ENCODE results near the gene KLHL5.

The KLHL5 gene

GRCh38 chr4:39104255-39104654, 42.2 kb downstream of the KLHL5 start:
- Histone ChIP-seq H3K4me2 (ENCODE audit: low read depth, low read length, poor library complexity, severe bottlenecking) (no peak overlapping the region), H4K20me1 (ENCODE audit: low read depth, low read length) (no peaks in the 10 kb centered on the region), H3K9me2 (replicated peaks; ENCODE audit: insufficient read depth, low read length) (no peaks in the 10 kb centered on the region), H3K36me3 (ENCODE audit: low read length) (0 out of 2 replicates have a peak, but pooled peaks cover 6% of the 10 kb centered on the region), H3K4me3 (ENCODE audit: insufficient read depth, low read length, poor library complexity, severe bottlenecking) (no peak overlapping the region), H2AFZ (ENCODE audit: low read depth, low read length, severe bottlenecking) (no peak overlapping the region), H3K9me3 (ENCODE audit: insufficient read depth, low read length) (no peaks in the 10 kb centered on the region), H3F3A (ENCODE audit: insufficient read depth) (no peaks in the 10 kb centered on the region; the same call in 1 of the 2 replicates), H3K9ac (ENCODE audit: low read length) (no peak overlapping the region), H3K27ac (ENCODE audit: low read depth, low read length) (no peak overlapping the region), H3K79me2 (ENCODE audit: insufficient read depth, low read length) (no peaks in the 10 kb centered on the region), H3K27me3 (ENCODE audit: low read length) (no peaks in the 10 kb centered on the region)
- TF ChIP-seq, protein P1, sequence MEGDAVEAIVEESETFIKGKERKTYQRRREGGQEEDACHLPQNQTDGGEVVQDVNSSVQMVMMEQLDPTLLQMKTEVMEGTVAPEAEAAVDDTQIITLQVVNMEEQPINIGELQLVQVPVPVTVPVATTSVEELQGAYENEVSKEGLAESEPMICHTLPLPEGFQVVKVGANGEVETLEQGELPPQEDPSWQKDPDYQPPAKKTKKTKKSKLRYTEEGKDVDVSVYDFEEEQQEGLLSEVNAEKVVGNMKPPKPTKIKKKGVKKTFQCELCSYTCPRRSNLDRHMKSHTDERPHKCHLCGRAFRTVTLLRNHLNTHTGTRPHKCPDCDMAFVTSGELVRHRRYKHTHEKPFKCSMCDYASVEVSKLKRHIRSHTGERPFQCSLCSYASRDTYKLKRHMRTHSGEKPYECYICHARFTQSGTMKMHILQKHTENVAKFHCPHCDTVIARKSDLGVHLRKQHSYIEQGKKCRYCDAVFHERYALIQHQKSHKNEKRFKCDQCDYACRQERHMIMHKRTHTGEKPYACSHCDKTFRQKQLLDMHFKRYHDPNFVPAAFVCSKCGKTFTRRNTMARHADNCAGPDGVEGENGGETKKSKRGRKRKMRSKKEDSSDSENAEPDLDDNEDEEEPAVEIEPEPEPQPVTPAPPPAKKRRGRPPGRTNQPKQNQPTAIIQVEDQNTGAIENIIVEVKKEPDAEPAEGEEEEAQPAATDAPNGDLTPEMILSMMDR (IDR thresholded peaks at IDR 0.05; ENCODE audit: insufficient read depth, low read length, poor library complexity, severe bottlenecking) = no peak
- TF ChIP-seq EZH2phosphoT487 (conservative IDR thresholded peaks at IDR 0.05; ENCODE audit: low read length) = no peak

GRCh38 chr4:39106011-39106410, 44.0 kb downstream of the KLHL5 start:
- TF ChIP-seq, protein P1 (IDR thresholded peaks at IDR 0.05; ENCODE audit: insufficient read depth, low read length, poor library complexity, severe bottlenecking) = no peak
- TF ChIP-seq EZH2phosphoT487 (conservative IDR thresholded peaks at IDR 0.05; ENCODE audit: low read length) = no peak
- Histone ChIP-seq H3K9me3 (ENCODE audit: insufficient read depth, low read length) (no peaks in the 10 kb centered on the region), H3K9ac (ENCODE audit: low read length) (no peak overlapping the region), H3K27me3 (ENCODE audit: low read length) (no peaks in the 10 kb centered on the region), H2AFZ (ENCODE audit: low read depth, low read length, severe bottlenecking) (no peak overlapping the region), H3F3A (ENCODE audit: insufficient read depth) (no peaks in the 10 kb centered on the region; the same call in 1 of the 2 replicates), H3K79me2 (ENCODE audit: insufficient read depth, low read length) (no peaks in the 10 kb centered on the region), H3K9me2 (replicated peaks; ENCODE audit: insufficient read depth, low read length) (no peaks in the 10 kb centered on the region), H3K27ac (ENCODE audit: low read depth, low read length) (no peak overlapping the region), H3K4me2 (ENCODE audit: low read depth, low read length, poor library complexity, severe bottlenecking) (no peak overlapping the region), H3K36me3 (ENCODE audit: low read length) (peaks cover 6% of the 10 kb centered on the region; the same call in 1 of the 2 replicates), H4K20me1 (ENCODE audit: low read depth, low read length) (no peaks in the 10 kb centered on the region), H3K4me3 (ENCODE audit: insufficient read depth, low read length, poor library complexity, severe bottlenecking) (no peak overlapping the region)

- Histone ChIP-seq H3K9me2 (replicated peaks; ENCODE audit: insufficient read depth, low read length) (no peaks in the 10 kb centered on the region), H3K9ac (ENCODE audit: low read length) (no peak overlapping the region), H2AFZ (ENCODE audit: low read depth, low read length, severe bottlenecking) (no peak overlapping the region), H3K4me3 (ENCODE audit: insufficient read depth, low read length, poor library complexity, severe bottlenecking) (no peak overlapping the region), H3K27me3 (ENCODE audit: low read length) (no peaks in the 10 kb centered on the region), H3K27ac (ENCODE audit: low read depth, low read length) (no peak overlapping the region), H3K36me3 (ENCODE audit: low read length) (no peaks in the 10 kb centered on the region; the same call in none of the 2 replicates), H3F3A (ENCODE audit: insufficient read depth) (no peaks in the 10 kb centered on the region), H4K20me1 (ENCODE audit: low read depth, low read length) (no peaks in the 10 kb centered on the region), H3K79me2 (ENCODE audit: insufficient read depth, low read length) (no peaks in the 10 kb centered on the region), H3K9me3 (ENCODE audit: insufficient read depth, low read length) (no peaks in the 10 kb centered on the region), H3K4me2 (ENCODE audit: low read depth, low read length, poor library complexity, severe bottlenecking) (no peak overlapping the region)
- TF ChIP-seq, protein P1 (IDR thresholded peaks at IDR 0.05; ENCODE audit: insufficient read depth, low read length, poor library complexity, severe bottlenecking) = no peak
- TF ChIP-seq EZH2phosphoT487 (conservative IDR thresholded peaks at IDR 0.05; ENCODE audit: low read length) = no peak
Measured at GRCh38 chr4:39114436-39114835, 52.4 kb downstream of the KLHL5 start.
